Spleen (tissue), 7 donors: ENCODE measurements around the gene TMEM269.

Source experiments
- POLR2A ChIP-seq, 3 donors: fragments of 450-650 bp; IDR thresholded peaks; one replicate each; pipeline ENCODE4 v1.5.1; 2017; ENCODE audit warnings: antibody characterized with exemption in 3 of 3, mild to moderate bottlenecking in 1 of 3
- POLR2AphosphoS5 ChIP-seq, 3 donors: sonication (generic); formaldehyde crosslinking; IDR thresholded peaks; one replicate each; pipeline ENCODE4 v1.5.1; 2017; ENCODE audit warnings: antibody characterized with exemption in 3 of 3
- TF ChIP-seq, protein P1 (sequence below), 11 experiments: fragments of 200-600 bp in 7 of 11; fragments of 450-650 bp in 4 of 11; sonication (generic) in 4 of 11; IDR thresholded peaks in 8 of 11; conservative IDR thresholded peaks in 3 of 11; 1 replicate in 7 of 11; 2 replicates in 4 of 11; pipeline versions ENCODE4 v1.4.0 to v1.8.0; 2016 to 2021; ENCODE audit warnings: antibody characterized with exemption in 11 of 11, inconsistent platforms in 4 of 11, mild to moderate bottlenecking in 1 of 11
- donor health status: DM: no; HTN: no; CAD: no; lungs with moderate emphysema.
- donor health status: DM: no; HTN: no; CAD: no.
- donor health status: DM: no; HTN: no; CAD: no.

- TF ChIP-seq, protein P1, sequence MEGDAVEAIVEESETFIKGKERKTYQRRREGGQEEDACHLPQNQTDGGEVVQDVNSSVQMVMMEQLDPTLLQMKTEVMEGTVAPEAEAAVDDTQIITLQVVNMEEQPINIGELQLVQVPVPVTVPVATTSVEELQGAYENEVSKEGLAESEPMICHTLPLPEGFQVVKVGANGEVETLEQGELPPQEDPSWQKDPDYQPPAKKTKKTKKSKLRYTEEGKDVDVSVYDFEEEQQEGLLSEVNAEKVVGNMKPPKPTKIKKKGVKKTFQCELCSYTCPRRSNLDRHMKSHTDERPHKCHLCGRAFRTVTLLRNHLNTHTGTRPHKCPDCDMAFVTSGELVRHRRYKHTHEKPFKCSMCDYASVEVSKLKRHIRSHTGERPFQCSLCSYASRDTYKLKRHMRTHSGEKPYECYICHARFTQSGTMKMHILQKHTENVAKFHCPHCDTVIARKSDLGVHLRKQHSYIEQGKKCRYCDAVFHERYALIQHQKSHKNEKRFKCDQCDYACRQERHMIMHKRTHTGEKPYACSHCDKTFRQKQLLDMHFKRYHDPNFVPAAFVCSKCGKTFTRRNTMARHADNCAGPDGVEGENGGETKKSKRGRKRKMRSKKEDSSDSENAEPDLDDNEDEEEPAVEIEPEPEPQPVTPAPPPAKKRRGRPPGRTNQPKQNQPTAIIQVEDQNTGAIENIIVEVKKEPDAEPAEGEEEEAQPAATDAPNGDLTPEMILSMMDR (IDR thresholded peaks at IDR 0.05 in 8 of 11, conservative IDR thresholded peaks at IDR 0.05 in 3 of 11) = no peak
- TF ChIP-seq POLR2AphosphoS5 (IDR thresholded peaks at IDR 0.05) = no peak
- TF ChIP-seq POLR2A (IDR thresholded peaks at IDR 0.05) = no peak
Observed at GRCh38 chr1:42744148-42744413, 40.7 kb upstream of the TMEM269 start.
